MM.1S (cell line): ENCODE measurements around the gene NINL.

Source experiments
- EZH2 ChIP-seq: fragments of 300-600 bp; sonication (generic); optimal IDR thresholded peaks from 2 replicates; pipeline ENCODE3; 2017; ENCODE audit warnings: low read depth, mild to moderate bottlenecking, antibody characterized with exemption, low read length, mixed read lengths
- EZH2phosphoT487 ChIP-seq: fragments of 300-600 bp; sonication (generic); IDR thresholded peaks from 2 replicates; pipeline ENCODE4 v1.6.1; 2018; ENCODE audit warnings: antibody characterized with exemption, low read length
- TF ChIP-seq, protein P1 (sequence below): fragments of 300-600 bp; sonication (generic); IDR thresholded peaks from 2 replicates; pipeline ENCODE4 v1.5.1; 2016; ENCODE audit warnings: antibody characterized with exemption, low read length, mixed read lengths

DNA sequence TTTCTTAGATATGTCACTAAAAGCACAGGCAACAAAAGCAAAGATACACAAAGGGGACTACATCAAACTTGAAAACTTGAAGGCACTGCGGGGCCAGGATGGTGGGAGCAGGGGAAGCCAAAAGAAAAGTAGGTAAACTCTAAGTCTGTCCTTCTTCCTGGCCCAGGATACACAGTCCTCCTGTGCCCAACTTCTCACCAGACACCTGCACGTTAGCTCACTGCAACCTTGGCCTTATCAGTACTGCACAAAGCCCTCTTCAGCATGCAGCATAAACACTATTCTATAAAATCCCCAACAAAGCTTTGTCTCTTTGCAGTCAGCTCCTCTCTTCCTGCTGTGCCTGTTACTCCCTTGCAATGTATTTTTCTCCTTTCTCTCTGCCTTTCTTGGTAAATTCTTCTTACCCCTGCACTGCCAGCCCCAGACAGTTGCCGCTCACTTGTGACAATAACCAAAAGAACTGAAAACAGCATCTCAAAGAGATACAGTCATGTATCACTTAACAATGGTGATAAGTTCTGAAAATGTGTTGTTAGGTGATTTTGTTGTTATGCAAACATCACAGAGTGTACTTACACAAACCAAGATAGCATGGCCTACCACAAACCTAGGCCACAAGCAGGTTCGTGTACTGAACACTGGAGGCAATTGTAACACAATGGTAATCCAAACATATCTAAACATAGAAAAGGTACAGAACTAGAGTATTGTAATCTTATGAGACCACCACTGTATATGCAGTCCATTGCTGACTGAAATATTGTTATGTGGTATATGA lies 51.2 kb downstream of the NINL start:
- TF ChIP-seq, protein P1, sequence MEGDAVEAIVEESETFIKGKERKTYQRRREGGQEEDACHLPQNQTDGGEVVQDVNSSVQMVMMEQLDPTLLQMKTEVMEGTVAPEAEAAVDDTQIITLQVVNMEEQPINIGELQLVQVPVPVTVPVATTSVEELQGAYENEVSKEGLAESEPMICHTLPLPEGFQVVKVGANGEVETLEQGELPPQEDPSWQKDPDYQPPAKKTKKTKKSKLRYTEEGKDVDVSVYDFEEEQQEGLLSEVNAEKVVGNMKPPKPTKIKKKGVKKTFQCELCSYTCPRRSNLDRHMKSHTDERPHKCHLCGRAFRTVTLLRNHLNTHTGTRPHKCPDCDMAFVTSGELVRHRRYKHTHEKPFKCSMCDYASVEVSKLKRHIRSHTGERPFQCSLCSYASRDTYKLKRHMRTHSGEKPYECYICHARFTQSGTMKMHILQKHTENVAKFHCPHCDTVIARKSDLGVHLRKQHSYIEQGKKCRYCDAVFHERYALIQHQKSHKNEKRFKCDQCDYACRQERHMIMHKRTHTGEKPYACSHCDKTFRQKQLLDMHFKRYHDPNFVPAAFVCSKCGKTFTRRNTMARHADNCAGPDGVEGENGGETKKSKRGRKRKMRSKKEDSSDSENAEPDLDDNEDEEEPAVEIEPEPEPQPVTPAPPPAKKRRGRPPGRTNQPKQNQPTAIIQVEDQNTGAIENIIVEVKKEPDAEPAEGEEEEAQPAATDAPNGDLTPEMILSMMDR, result no peak
- TF ChIP-seq EZH2 (no peak), EZH2phosphoT487 (no peak)
